Measurements from ENCODE around the gene TRAPPC5.

GRCh38 chr19:7637374-7638256 lies 43.0 kb upstream of the TRAPPC5 start:
- no peak for TF ChIP-seq CTCF (IDR thresholded peaks at IDR 0.05)
- TF ChIP-seq POLR2A (IDR thresholded peaks at IDR 0.05) = no peak

Data from suprapubic skin (tissue), 3 donors.